Prostate gland (tissue), 2 donors: ENCODE measurements around the gene KCNT1.

ENCODE experiments used
- CTCF ChIP-seq, 4 experiments: fragments of 200-600 bp in 2 of 4; fragments of 450-650 bp in 2 of 4; sonication (generic) in 2 of 4; IDR thresholded peaks; 1 replicate in 3 of 4; 2 replicates in 1 of 4; pipeline ENCODE4 v1.5.1; 2016 to 2019; ENCODE audit warnings: antibody characterized with exemption in 4 of 4, mild to moderate bottlenecking in 2 of 4, moderate library complexity in 2 of 4
- POLR2A ChIP-seq: fragments of 450-650 bp; IDR thresholded peaks from one replicate; pipeline ENCODE4 v1.6.1; 2016; ENCODE audit warnings: antibody characterized with exemption, mild to moderate bottlenecking
- POLR2AphosphoS5 ChIP-seq: sonication (generic); formaldehyde crosslinking; IDR thresholded peaks from one replicate; pipeline ENCODE4 v1.6.1; 2017; ENCODE audit warnings: antibody characterized with exemption

GRCh38 chr9:135803441-135803840, 101.5 kb downstream of the KCNT1 start:
- no peak for TF ChIP-seq CTCF (IDR thresholded peaks at IDR 0.05)
- no peak for TF ChIP-seq POLR2A
- TF ChIP-seq POLR2AphosphoS5, result no peak
